Activated CD4-positive, alpha-beta T cell treated with anti-CD3 and anti-CD28 coated beads for 24 hours (primary cell): ENCODE results near the gene ADCY10.
A peak's percentile ranks its signal among the peaks of the same experiment; 100 is the strongest.
"Not testable (repeated sequence)": the region's sequence is repeated elsewhere in the genome, so short reads cannot be mapped to it uniquely, and the experiment has no call there.

Experiments used
- DNase-seq, 2 donors: peaks; one replicate each; pipeline ENCODE4 v3.0.0-alpha.2; 2020; ENCODE audit warnings: low read depth in 2 of 2

The ADCY10 gene

DNA sequence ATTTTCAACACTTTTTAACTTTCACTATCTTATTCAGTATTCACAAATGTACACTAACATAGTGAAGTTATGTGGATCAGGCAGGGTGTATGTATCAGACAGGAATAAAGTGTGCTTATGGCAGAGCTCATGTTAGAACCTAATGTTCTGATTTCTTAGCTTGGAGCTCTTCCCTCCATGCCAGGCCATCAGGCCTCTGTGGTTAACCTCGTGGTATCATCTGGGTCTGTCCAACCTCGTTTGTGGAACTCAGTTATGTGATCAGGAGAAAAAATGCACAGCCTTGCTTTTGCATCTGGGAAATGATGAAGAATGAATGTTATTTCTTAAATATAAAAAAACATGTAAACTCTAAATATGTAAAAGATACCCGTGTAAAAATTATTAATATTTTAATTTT, 105.2 kb downstream of the ADCY10 start:
- DNase-seq: no peak

GRCh38 chr1:167808104-167808503, 105.8 kb downstream of the ADCY10 start:
- DNase-seq: no peak

GRCh38 chr1:167806676-167807075, 107.3 kb downstream of the ADCY10 start:
- not testable (repeated sequence) for DNase-seq

- not testable (repeated sequence) for DNase-seq
Observed at GRCh38 chr1:167806235-167806634, 107.7 kb downstream of the ADCY10 start.

- DNase-seq: no peak
Observed at GRCh38 chr1:167805041-167805556, 108.8 kb downstream of the ADCY10 start.

DNA sequence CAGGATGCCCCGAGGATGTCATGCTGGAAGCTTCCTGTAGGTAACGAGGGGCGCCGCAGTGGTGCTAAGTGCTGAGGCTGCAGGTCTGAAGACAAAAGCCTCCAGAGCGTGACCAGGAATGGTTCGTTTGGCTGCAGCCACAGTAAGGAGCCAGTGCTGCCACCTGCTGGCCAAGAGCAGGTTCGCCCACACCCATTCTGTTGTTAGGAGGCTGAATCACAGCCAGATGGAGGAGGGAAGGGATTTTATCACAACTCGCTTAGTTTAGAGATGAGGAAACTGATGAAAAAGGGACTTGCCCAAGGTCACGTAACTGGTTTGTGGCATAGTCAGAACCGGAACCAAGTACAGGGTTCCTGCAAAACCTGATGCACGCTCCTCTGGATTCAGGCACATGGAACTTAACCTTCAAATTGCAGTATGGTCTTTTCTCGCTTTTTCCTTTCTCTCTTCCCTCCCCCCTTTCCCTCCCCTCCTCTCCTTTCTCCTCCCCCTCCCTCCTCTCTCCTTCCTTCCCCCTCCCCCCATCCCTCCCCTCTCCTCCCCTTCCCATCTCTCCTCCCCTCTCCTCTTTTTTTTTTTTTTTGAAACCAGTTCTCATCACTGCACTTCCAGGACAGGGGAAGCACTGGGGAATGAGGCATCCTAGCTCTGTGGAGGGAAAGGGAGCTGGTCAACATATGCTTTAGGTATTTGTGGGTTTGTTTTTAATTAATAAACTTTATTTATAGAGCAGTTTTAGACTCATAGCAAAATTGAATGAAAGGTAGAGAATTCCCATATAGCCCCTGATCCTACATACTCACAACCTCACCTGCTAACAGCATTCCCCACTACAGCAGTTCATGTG, 110.4 kb downstream of the ADCY10 start:
- DNase-seq: peak; percentile 85 to 92

GRCh38 chr1:167802235-167802634, 111.7 kb downstream of the ADCY10 start:
- no peak for DNase-seq

DNA sequence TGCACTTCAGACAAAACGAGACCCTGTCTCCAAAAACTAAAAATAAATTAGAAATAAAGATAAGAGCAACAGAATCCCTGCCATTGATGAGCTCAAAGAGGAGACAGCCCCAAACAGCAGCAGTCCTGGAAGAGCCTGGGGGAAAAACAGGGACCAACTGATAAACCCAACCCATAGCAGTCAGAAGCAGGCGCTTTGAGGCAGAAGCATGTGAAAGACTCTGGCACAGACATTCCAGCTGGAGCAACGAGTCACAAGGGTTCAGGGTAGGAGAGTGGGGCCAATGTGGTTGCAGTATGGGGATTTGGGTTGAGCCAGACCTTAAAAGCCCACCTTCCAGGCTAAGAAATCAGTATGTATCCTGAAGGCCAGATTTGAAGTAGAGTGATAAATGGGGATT, 113.7 kb downstream of the ADCY10 start:
- DNase-seq: no peak

DNA sequence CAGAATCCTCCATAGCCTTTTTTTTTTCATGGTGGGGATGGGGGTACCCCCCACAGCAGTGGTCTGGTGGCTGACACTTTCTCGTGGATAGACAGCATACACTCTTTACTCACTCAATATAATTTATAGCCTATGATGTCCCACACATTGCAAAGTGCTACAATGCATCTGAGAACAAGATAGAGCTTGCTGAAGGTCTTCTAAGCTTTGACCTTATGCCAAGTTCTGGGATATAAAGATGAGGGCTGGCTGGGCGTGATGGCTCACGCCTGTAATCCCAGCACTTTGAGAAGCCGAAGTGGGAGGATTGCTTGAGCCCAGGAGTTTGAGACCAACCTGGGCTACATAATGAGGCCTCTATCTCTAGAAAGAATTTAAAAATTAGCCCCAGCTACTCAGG, 114.2 kb downstream of the ADCY10 start:
- DNase-seq: no peak

- DNase-seq: no peak
Observed at GRCh38 chr1:167798952-167799351, 115.0 kb downstream of the ADCY10 start.

GRCh38 chr1:167797015-167797414, 116.9 kb downstream of the ADCY10 start:
- DNase-seq: no peak

DNA sequence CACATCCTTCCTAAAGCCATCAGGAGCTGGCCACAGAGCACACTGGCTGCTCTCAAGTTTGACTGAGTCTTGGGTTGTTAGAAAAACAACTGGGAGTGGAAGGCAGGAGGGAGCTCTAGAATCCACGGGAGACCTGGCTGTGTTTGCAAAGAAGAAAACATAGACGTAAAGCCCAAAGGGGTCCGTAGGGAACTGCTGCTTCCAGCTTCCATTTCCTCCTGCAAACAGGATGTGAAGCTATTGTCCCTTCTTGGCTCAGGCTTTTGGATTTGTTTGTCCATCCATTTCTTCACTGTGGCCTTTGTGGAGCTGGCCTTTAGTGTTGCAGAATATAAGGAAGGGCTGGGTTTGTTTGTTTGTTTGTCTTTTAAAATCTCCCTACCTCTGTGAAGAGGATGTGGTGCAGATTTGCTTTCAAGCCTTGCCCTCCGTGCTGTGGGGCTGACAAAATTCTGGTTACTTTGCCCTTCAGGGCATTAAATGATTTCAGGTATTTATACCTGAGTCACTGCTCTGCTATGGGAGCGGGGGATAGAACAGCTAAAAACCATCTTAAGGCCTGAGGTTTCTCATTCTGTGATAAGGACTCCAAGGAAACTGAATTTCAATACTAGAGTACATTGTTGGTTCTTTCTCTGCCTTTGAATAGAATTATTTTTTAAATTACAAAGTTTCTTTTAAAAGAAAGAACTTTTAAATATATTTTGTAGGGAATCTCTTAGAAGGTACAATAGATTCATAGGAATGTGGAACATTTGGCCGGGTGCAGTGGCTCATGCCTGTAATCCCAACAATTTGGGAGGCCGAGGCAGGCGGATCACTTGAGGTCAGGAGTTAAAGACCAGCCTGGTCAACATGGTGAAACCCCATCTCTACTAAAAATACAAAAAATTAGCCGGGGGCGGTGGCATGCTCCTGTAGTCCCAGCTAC, 117.9 kb downstream of the ADCY10 start:
- no peak for DNase-seq

DNA sequence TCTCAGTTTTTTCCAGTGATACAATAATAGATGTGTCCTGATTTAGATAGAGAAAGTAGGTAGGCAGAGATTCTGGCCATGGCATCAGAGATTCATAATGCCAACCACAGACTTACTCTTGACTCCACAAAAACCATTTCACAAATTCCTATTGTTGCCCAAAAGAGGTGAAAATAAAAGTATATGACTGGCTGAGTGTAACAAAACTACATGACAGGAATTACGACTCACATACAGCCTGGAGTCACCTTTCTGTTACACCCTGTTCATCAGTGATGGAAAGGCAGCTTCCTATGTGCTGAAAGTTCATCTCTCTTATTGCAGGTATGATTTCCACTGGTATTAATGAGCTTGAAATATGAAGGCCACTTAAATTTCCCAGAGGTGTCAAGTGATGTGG, 119.9 kb downstream of the ADCY10 start:
- DNase-seq: no peak

- DNase-seq: no peak
Observed at GRCh38 chr1:167792188-167792565, 121.8 kb downstream of the ADCY10 start.

DNA sequence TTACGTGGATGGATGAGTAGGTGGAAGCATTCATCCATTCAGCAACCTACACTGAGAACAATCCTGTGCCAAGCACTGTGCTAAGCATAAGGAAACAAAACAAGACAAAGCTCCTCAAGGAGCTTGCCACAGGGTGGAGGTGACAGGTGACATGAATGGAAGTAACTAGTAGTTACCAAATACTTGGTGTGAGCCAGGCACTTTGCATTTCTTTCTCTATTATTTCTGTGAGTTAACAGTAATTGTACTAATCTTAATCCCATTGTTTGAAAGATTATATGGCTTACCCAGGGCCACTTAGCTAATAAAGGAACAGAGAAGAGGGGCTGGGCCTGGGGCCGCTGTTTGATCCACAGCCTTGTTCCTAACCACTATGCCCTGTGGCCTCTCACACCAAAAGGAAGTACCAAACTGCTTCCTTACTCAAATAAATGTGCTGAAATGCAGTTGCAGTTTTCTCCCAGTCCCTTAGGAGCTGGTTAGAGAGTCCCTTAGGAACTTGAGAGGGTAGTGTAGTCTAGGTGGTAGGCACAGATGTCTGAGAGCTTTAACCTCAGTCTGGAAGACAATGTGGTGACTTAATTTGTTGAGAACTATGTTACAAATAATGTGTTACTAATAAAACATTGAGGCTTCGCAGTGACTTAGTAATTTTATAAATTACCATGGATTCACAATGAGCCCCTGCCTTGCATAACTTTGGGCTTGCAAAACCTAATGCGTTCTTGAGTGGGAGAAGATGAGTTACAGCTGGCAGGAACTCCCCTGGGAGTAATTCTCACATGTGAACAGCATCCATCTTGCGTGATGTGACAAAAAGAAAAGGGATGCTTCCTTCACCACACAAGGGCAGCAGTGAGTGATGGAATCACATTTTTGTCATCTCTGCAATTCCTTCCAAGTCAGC, 122.4 kb downstream of the ADCY10 start:
- DNase-seq: no peak

- no peak for DNase-seq
Observed at GRCh38 chr1:167790117-167790516, 123.8 kb downstream of the ADCY10 start.

DNA sequence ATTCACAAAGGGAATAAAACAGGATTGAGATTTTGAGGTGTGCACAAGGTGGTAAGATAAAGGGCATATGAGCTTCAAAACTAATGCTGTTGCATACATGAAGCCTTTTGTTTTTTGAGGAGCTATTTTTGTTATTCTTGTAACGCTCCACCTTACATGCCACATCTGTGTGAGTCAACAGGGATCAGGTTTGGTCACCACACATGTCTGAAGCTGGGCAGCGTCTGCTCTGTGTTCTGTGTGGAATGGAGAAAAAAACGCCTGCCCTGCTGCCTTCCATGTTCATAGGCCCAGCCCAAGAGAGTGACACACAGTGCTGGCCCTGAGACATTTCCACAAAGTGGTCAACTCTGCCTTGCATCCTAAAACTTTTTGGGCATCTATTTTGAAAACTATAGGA, 124.4 kb downstream of the ADCY10 start:
- DNase-seq: no peak

GRCh38 chr1:167786502-167786901, 127.4 kb downstream of the ADCY10 start:
- no peak for DNase-seq

GRCh38 chr1:167784876-167785550, 128.9 kb downstream of the ADCY10 start:
- no peak for DNase-seq

DNA sequence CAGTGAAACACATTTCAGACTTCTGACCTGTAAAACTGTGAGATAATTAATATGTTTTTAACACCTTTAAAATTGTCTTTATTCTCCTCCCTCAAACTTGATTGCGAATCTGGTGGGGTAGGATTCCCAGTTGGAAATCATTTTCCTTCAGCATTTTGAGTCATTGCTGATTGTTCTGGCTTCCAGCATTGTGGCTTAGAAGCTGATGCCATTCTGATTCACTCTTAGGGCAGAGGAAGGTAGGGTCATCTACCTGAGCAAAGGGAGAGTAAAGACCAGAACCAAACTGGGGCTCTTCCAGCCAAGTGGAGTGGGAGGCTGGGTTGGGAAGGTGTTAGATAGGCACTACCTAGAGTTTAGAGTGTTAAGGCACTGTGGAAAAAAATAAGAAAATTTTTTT, 131.0 kb downstream of the ADCY10 start:
- no peak for DNase-seq

DNA sequence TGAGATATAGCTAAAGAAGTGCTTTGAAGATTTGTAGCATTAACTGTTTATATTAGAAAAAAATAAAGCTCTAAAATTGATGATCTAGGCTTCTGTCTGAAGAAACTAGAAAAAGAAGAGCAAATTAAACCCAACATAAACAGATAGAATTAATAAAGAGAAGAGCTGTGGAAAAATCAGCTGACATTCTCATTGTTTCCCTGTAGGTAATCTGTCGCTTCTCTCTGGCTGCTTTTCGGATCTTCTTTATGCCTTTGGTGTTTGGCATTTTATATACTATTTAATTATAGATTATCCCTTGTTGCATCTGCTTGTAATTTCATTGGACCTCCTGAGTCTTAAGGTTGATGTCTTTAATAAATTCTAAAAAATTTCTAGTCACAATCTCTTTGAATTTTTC, 132.4 kb downstream of the ADCY10 start:
- DNase-seq: no peak
